GM12892 (cell line): ENCODE measurements around the gene DGCR8.

Experiments
- DNase-seq: peaks from one replicate; pipeline ENCODE4 v3.0.0; 2011; ENCODE audit not compliant: insufficient read length
- FAIRE-seq: peaks from 2 replicates; lab custom pipeline; 2011; peaks lifted over from hg19 to GRCh38; lab: Jason Lieb, UNC
- POLR2A ChIP-seq: IDR thresholded peaks from 2 replicates; pipeline ENCODE4 v1.6.1; 2011; ENCODE audit warnings: low read depth, low read length, control low read depth
- POLR2AphosphoS5 ChIP-seq: IDR thresholded peaks from 2 replicates; pipeline ENCODE4 v1.6.1; 2011; ENCODE audit warnings: low read depth, low read length, control low read depth
- TAF1 ChIP-seq: IDR thresholded peaks from 2 replicates; pipeline ENCODE4 v1.6.1; 2011; ENCODE audit warnings: low read depth, mild to moderate bottlenecking, control low read depth, low read length, borderline replicate concordance

The DGCR8 gene

DNA sequence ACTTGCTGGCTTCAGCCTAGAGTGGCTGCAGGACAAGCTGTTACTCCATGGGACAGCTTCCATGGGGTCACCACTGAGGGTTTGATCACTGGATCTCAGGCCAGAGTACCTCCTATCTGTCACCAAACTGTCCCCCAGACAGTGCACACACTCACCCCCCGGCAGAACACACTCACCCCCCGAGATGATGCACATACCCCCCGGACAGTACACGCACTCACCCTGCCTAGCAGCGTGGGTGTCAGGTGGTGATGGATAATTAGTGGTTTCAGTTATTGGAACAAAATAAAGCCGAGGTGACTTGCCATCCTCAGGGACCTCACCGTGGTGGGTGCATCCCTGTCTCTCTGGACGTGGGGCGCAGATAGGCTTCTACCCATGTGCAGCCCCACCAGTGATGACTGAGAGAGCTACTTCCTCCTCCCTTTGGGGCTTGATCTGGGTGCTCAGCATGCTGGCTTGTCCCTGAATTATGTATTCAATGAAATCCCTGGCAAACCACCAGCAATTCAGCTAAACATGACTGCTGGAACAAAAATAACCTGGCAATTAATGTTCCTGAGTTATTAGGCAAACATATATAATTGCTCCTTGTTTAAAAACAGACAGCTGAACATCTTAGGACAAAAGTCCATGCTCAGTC lies 40.2 kb upstream of the DGCR8 start:
- FAIRE-seq (no peak), DNase-seq (no peak)
- no peak for TF ChIP-seq TAF1
- TF ChIP-seq POLR2A: no peak
- no peak for TF ChIP-seq POLR2AphosphoS5

DNA sequence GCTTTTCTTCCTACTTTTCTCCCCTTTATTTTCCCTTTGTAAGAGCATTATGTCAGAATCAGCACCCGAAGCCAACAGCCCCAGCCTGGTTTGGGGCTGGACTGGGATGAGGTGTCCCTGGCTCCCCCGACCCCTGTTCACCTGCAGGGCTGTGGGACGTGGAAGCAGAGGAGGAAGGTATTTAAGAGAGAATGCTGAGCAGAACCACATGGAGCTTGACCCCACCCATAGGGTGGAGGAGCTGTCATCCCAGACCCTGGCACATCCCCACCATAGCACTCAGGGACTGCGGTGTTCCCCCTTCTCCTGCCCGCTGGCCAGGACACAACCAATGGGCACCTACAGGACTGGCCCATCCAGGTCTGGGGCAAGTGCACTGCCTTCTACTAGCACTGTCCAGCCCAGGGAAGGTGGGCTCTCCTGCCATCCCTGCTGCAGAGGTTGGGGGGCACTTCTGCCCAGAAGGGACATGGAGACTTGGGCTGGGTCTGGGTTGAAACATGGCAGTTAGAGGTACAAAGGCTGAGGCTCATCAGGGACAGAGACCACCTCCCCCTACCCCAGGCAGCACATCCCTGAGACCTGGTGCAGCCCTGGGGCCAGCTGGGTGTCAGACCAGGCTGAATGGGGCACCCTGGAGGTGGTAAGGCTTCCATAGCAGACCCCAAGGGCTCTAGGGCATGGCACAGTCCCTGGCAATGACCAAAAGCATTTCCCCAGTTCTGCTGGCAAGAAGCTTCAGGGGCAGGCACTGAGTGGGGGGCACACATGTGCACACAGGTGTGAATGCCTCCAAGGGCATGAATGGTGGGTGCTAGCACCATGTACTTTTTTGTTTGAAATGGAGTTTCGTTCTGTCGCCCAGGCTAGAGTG lies 39.5 kb upstream of the DGCR8 start:
- DNase-seq (no peak), FAIRE-seq (no peak)
- TF ChIP-seq POLR2A: no peak

DNA sequence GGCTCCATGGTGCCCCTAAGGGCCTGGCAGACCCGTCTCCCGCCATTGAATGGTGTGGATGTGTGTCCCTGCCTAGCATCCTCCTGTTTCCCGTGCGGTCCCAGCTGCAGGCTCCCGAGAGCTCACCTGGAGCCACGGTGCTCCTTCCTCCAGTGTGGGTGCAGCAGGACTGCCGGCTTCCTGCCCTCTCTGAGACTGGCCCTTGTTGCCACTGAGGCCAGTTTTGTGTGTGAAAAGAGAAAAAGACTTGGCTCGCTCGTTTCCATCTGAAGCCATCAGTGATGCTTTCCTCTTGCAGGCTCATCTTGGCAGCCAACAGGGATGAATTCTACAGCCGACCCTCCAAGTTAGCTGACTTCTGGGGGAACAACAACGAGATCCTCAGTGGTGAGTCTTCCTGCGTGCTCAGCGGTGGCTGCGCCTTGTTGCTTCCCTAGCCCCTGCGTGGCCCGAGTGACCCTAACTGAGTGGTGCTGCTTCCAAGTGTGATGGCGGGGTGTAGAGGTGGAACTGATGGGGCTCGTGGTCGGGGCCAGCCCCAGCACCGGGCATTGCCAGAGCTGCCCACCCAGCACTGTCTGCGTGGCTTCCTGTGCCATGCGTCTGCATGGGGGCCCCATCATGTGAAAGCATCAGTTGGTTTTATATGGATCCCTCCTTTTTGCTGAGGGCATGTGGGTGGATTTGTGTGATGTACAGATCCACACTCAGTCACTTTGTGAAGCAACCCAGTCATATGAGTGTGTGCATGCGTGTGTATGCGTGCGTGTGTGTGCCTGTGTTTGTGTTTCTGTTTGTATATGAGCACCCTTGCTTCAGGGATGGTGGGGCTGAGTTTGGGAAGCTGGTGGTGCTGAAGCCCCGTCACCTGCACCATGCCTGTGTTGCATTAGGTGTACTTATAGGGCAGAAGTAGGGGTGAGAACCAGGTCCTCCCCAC lies 36.7 kb upstream of the DGCR8 start:
- TF ChIP-seq POLR2AphosphoS5 (no peak), POLR2A (no peak), TAF1 (no peak)
- FAIRE-seq (no peak), DNase-seq (no peak)

DNA sequence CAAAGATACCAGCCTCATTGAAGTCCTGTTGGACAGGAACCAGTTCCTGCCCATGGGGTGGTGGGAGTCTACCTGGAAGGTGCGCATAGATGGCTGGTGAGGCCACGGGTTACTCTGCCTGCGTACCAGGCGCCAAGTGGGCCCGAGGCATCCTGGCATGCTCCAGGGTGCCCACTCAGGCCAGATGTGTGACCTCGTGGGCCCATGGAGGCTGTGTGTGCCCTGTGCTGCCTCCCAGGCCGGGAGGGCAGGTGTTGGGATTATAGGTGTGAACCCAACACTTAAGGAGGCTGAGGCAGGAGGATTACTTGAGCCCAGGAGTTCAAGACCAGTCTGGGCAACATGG lies 36.1 kb upstream of the DGCR8 start:
- FAIRE-seq (no peak), DNase-seq (no peak)
- TF ChIP-seq POLR2A (no peak), TAF1 (no peak), POLR2AphosphoS5 (no peak)

GRCh38 chr22:20044495-20045151 lies 35.4 kb upstream of the DGCR8 start:
- TF ChIP-seq POLR2A (no peak), TAF1 (no peak), POLR2AphosphoS5 (no peak)
- FAIRE-seq: no peak

GRCh38 chr22:20046730-20047129 lies 33.3 kb upstream of the DGCR8 start:
- no peak for FAIRE-seq
- TF ChIP-seq POLR2A (no peak), POLR2AphosphoS5 (no peak), TAF1 (no peak)
- no peak for DNase-seq

More at GRCh38 chr22:20044495-20045151, 35.4 kb upstream of the DGCR8 start:
- DNase-seq: no peak

GRCh38 chr22:20051927-20052308 lies 28.1 kb upstream of the DGCR8 start:
- DNase-seq (no peak), FAIRE-seq (no peak)
- no peak for TF ChIP-seq POLR2AphosphoS5
- no peak for TF ChIP-seq TAF1
- no peak for TF ChIP-seq POLR2A

DNA sequence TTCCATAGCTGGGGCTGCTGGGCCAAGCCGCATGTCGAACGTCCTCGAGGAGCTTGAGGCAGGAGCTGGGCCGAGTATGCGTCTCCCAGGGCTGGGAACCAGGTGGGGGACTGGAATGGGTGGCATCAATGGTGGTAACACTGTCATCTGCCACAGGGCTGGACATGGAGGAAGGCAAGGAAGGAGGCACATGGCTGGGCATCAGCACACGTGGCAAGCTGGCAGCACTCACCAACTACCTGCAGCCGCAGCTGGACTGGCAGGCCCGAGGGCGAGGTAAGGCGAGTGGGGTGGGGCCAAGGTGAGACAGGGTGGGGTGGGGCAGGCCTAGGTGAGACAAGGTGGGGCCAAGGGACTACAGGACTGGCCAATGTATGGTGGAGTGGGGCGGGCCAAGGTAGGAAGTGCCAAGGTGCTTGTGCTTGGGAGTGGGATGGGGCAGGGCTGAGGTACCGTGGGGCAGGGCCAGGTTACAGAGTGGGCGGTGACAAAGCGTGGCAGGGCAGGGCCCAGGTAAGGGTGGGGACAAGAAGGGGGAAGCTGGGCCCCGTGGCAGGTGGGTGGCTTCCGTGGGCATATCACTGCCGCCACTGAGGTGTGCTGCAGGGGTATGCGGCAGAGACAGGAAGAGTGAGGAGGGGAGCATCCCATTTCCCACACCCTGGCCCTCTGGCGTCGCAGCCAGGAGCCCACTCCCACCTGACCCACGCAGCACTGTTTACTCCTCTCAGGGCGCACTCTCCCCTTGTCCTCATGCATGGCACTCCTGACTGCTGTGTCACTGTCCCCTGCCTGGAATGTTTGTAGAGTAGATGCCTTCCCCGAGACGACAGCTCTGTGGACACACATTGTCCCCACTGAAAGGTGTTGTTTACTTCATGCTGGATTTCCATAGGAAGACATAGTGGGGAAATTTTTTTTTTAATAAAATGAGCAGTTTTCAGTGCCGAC lies 27.5 kb upstream of the DGCR8 start:
- no peak for FAIRE-seq
- TF ChIP-seq TAF1: no peak
- no peak for TF ChIP-seq POLR2AphosphoS5
- no peak for TF ChIP-seq POLR2A

DNA sequence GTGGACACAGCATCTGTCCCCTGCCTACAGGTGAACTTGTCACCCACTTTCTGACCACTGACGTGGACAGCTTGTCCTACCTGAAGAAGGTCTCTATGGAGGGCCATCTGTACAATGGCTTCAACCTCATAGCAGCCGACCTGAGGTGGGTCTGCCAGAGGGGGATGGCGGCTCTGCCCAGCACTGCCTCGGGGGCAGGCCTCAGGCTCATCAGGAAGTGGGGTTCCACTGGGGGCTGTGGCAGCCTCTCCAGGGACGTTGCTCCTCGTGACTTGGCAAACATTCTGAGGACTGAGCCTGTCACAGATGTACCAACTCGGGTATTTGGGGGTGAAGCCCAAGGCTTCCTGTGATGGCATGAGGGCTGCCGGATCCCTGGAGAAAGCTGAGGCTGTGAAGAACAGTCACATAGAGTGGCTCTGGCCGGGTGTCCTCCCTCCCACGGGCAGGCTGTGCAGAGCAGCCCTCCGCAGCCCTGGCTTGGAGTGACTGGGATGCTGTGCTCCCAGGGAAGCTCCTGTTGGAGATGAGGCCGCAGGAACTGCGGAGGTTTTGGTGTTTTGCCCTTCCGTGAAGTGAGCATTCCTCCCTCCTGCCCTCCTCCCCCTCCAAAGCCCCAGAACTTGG lies 26.5 kb upstream of the DGCR8 start:
- TF ChIP-seq POLR2A (no peak), TAF1 (no peak), POLR2AphosphoS5 (no peak)
- FAIRE-seq (no peak), DNase-seq (no peak)

More for the DNA sequence above, 27.5 kb upstream of the DGCR8 start:
- no peak for DNase-seq

GRCh38 chr22:20054034-20054427 lies 26.0 kb upstream of the DGCR8 start:
- DNase-seq (no peak), FAIRE-seq (no peak)
- TF ChIP-seq POLR2A (no peak), POLR2AphosphoS5 (no peak)
